GM23338 (cell line): ENCODE results near the gene CACUL1. TPM values are rescaled to one million over a fixed set of nuclear protein-coding genes. Genes with fewer than 3 reads are reported as not detected.

Source experiments
- ATAC-seq: fragments of 200-7000 bp; cut with Tn5 transposase; 3 replicates; pipeline ENCODE4 v1.9.1; 2020
- DNase-seq: peaks from one replicate; pipeline ENCODE4 v3.0.0-alpha.2; 2015; ENCODE audit warnings: low spot score
- H2AFZ ChIP-seq: fragments of 200-600 bp; sonication (generic); 2 replicates; pipeline ENCODE4 v1.8.0; 2016; ENCODE audit warnings: antibody characterized with exemption, mild to moderate bottlenecking, moderate library complexity
- H3F3A ChIP-seq: fragments of 200-600 bp; sonication (generic); replicated peaks from 2 replicates; pipeline ENCODE4 v1.8.0; 2017; ENCODE audit warnings: antibody characterized with exemption, mixed run types, low read depth
- H3K27ac ChIP-seq: fragments of 200-600 bp; sonication (generic); 2 replicates; pipeline ENCODE4 v1.6.1; 2016; ENCODE audit warnings: low read depth
- H3K27me3 ChIP-seq: fragments of 200-600 bp; sonication (generic); 2 replicates; pipeline ENCODE4 v1.8.0; 2016; ENCODE audit warnings: mild to moderate bottlenecking, mixed run types, moderate library complexity; ENCODE audit not compliant: insufficient read depth
- H3K36me3 ChIP-seq: fragments of 200-600 bp; sonication (generic); 2 replicates; pipeline ENCODE4 v1.8.0; 2016; ENCODE audit warnings: mild to moderate bottlenecking; ENCODE audit not compliant: insufficient read depth
- H3K4me1 ChIP-seq: fragments of 200-600 bp; sonication (generic); 2 replicates; pipeline ENCODE4 v1.8.0; 2016; ENCODE audit warnings: mild to moderate bottlenecking, moderate library complexity; ENCODE audit not compliant: insufficient read depth
- H3K4me2 ChIP-seq: fragments of 200-600 bp; sonication (generic); 2 replicates; pipeline ENCODE4 v1.7.1; 2017; ENCODE audit warnings: mixed run types
- H3K4me3 ChIP-seq: fragments of 200-600 bp; sonication (generic); 2 replicates; pipeline ENCODE4 v1.6.1; 2016; ENCODE audit warnings: mixed run types
- H3K79me2 ChIP-seq: fragments of 200-600 bp; sonication (generic); replicated peaks from 2 replicates; pipeline ENCODE4 v1.8.0; 2017; ENCODE audit warnings: mild to moderate bottlenecking; ENCODE audit not compliant: insufficient read depth
- H3K9me2 ChIP-seq: fragments of 200-600 bp; sonication (generic); 2 replicates; pipeline ENCODE4 v1.8.0; 2017; ENCODE audit not compliant: insufficient read depth
- H4K20me1 ChIP-seq: fragments of 200-600 bp; sonication (generic); replicated peaks from 2 replicates; pipeline ENCODE4 v1.8.0; 2017; ENCODE audit warnings: mild to moderate bottlenecking; ENCODE audit not compliant: insufficient read depth
- H3K27ac Mint-ChIP-seq: 2 replicates; pipeline ENCODE4 v1.8.0; 2020; ENCODE audit warnings: inconsistent platforms, mild to moderate bottlenecking, moderate library complexity, mixed read lengths
- H3K27me3 Mint-ChIP-seq: 3 replicates; pipeline ENCODE4 v1.8.0; 2022; ENCODE audit warnings: low read depth, mild to moderate bottlenecking, moderate library complexity, mixed read lengths, inconsistent platforms; ENCODE audit not compliant: insufficient read depth, poor library complexity
- H3K36me3 Mint-ChIP-seq: 3 replicates; pipeline ENCODE4 v1.8.0; 2021; ENCODE audit warnings: low read depth, mild to moderate bottlenecking, inconsistent platforms, moderate library complexity, mixed read lengths
- H3K4me1 Mint-ChIP-seq: 3 replicates; pipeline ENCODE4 v1.8.0; 2020; ENCODE audit warnings: mild to moderate bottlenecking, inconsistent platforms, mixed read lengths
- H3K4me3 Mint-ChIP-seq: 3 replicates; pipeline ENCODE4 v1.8.0; 2021; ENCODE audit warnings: moderate library complexity, mild to moderate bottlenecking, inconsistent platforms, mixed read lengths
- H3K9me3 Mint-ChIP-seq: 3 replicates; pipeline ENCODE4 v1.8.0; 2020; ENCODE audit warnings: moderate library complexity, mild to moderate bottlenecking, inconsistent platforms, mixed read lengths
- CREB1 ChIP-seq: fragments of 250-450 bp; sonication (Bioruptor Pico); IDR thresholded peaks from 2 replicates; pipeline ENCODE4 v1.5.0; 2020; ENCODE audit warnings: low read depth, mild to moderate bottlenecking, moderate library complexity
- CTCF ChIP-seq, 2 experiments: fragments of 200-600 bp in 1 of 2; sonication (generic) in 1 of 2; conservative IDR thresholded peaks; 2 replicates each; pipeline versions ENCODE4 v1.5.1 to v1.6.1; 2016 to 2017; ENCODE audit warnings: antibody characterized with exemption in 2 of 2, low read depth in 2 of 2, mild to moderate bottlenecking in 2 of 2, moderate library complexity in 1 of 2
- JUNB ChIP-seq: IDR thresholded peaks from one replicate; pipeline ENCODE4 v1.6.1; 2016; ENCODE audit warnings: antibody characterized with exemption; ENCODE audit not compliant: unreplicated experiment
- NANOG ChIP-seq: IDR thresholded peaks from 2 replicates; pipeline ENCODE4 v1.6.1; 2016; ENCODE audit warnings: antibody characterized with exemption, borderline replicate concordance
- POLR2AphosphoS5 ChIP-seq: IDR thresholded peaks from 2 replicates; pipeline ENCODE4 v1.6.1; 2016; ENCODE audit warnings: antibody characterized with exemption, low read depth
- REST ChIP-seq: IDR thresholded peaks from one replicate; pipeline ENCODE4 v1.6.1; 2018; ENCODE audit warnings: antibody characterized with exemption; ENCODE audit not compliant: unreplicated experiment
- STAT1 ChIP-seq: IDR thresholded peaks from one replicate; pipeline ENCODE4 v1.6.1; 2016; ENCODE audit warnings: antibody characterized with exemption; ENCODE audit not compliant: unreplicated experiment
- ZNF331 ChIP-seq: fragments of 250-450 bp; sonication (Bioruptor Pico); IDR thresholded peaks from 2 replicates; pipeline ENCODE4 v1.5.0; 2020; ENCODE audit warnings: low read depth, mild to moderate bottlenecking, moderate library complexity
- polyA plus RNA-seq: library from polyadenylated mRNA; unstranded; fragments of >200 nt; fragmentation: Nextera tagmentation; extraction: Ambion mirVana; gene quantifications from 2 replicates; pipeline ENCODE4 v1.2.1, GENCODE V29; 2016
- total RNA-seq: library from RNA; depleted of rRNA; stranded (reverse); fragments of >200 nt; shearing (Covaris generic); gene quantifications from 2 replicates; pipeline ENCODE4 v1.2.3, GENCODE V29; 2014
- TF ChIP-seq, protein P1 (sequence below): IDR thresholded peaks from 2 replicates; pipeline ENCODE4 v1.6.1; 2016; ENCODE audit warnings: antibody characterized with exemption

CACUL1 gene
- total and polyA plus RNA-seq, 2 experiments from 2014 or later, result 46.4 to 59.4 TPM

DNA sequence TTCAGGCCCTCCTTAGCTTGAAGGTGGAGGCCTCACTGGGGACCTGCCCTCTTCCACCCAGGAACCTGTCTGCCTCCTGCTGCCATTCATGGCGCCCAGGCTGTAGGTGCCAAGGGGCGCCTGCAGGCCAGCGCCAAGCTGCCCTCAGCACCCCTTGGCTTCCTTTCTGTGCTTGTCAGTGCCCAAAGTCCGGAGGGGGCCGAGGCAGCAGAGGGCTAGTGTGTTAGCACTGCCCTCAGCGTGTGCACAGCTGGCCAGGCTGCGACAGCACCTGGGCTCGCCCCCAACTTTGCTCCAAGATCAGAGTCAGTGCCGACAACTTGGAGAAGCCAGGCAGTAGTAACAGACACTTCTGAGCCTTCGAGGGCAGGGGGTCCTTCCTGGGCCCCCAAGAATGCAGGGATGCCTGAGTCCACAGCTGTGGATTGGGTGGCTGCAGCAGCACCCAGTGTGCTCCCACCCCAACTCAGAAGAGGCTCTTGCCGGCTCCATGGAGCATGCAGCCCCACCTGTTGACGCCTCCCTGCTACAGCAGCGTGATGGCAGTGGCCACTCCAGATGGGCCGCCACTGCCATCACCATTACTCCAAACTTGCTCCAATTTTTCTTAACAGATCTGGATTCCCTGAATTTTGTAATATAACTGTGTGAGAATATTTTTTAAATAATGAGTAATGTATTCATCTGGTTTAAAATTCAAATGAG is 41.7 kb downstream of the CACUL1 start:
- Histone ChIP-seq H3K79me2 (peaks cover 54% of the 10 kb centered on the region), H3K36me3 (no peaks in the 10 kb centered on the region), H3K9me2 (no peaks in the 10 kb centered on the region), H3K4me3 (no peak overlapping the region), H3K27me3 (no peaks in the 10 kb centered on the region), H2AFZ (no peak overlapping the region), H3K27ac (no peak overlapping the region), H4K20me1 (peaks cover 16% of the 10 kb centered on the region), H3K4me1 (no peaks in the 10 kb centered on the region), H3F3A (no peaks in the 10 kb centered on the region), H3K4me2 (no peak overlapping the region)
- TF ChIP-seq NANOG, result no peak
- TF ChIP-seq CTCF (conservative IDR thresholded peaks at IDR 0.05; ENCODE audit: low read depth in 2 of 2), result peak; percentile 62 to 76
- TF ChIP-seq, protein P1, sequence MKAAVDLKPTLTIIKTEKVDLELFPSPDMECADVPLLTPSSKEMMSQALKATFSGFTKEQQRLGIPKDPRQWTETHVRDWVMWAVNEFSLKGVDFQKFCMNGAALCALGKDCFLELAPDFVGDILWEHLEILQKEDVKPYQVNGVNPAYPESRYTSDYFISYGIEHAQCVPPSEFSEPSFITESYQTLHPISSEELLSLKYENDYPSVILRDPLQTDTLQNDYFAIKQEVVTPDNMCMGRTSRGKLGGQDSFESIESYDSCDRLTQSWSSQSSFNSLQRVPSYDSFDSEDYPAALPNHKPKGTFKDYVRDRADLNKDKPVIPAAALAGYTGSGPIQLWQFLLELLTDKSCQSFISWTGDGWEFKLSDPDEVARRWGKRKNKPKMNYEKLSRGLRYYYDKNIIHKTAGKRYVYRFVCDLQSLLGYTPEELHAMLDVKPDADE, result no peak
- TF ChIP-seq ZNF331 (CRISPR knock-in tag), result no peak
- H3K9me3 Mint-ChIP-seq, result no peaks in the 10 kb centered on the region
- peaks cover 8% of the 10 kb centered on the region; the same call in 2 of the 3 replicates for H3K36me3 Mint-ChIP-seq
- no peaks in the 10 kb centered on the region; the same call in 2 of the 3 replicates for H3K4me1 Mint-ChIP-seq
- no peak overlapping the region for H3K27ac Mint-ChIP-seq
- H3K4me3 Mint-ChIP-seq, result no peak overlapping the region
- H3K27me3 Mint-ChIP-seq, result no peaks in the 10 kb centered on the region
- ATAC-seq (peak; percentile 97), DNase-seq (peak; percentile 74)

DNA sequence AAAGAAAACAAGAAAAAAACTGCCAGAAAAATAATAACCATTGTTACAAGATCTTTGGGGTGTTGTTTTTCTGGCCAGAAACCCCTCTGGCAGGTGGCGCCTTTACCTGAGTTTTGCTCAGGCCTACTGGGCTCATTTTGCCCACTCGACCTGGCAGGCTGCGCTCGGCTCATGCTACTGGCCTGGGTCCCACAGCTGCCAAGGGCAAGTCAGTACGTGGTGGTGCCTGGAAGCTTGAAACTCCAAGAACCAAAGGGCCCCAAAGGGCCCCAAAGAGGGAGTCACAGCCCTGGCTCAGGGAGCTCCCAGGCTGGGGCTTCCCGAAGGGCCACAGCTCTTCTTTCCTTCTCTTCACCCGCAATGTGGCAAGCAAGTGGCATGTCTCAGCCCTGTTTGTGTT is 42.7 kb downstream of the CACUL1 start:
- H3K27ac Mint-ChIP-seq, result no peak overlapping the region
- Histone ChIP-seq H3K9me2 (no peaks in the 10 kb centered on the region), H3K4me3 (no peak overlapping the region), H4K20me1 (peaks cover 16% of the 10 kb centered on the region), H3F3A (no peaks in the 10 kb centered on the region), H3K79me2 (peaks cover 50% of the 10 kb centered on the region), H2AFZ (no peak overlapping the region), H3K27ac (no peak overlapping the region), H3K4me1 (no peaks in the 10 kb centered on the region), H3K4me2 (no peak overlapping the region), H3K36me3 (no peaks in the 10 kb centered on the region), H3K27me3 (no peaks in the 10 kb centered on the region)
- peaks cover 4% of the 10 kb centered on the region; the same call in 2 of the 3 replicates for H3K4me1 Mint-ChIP-seq
- ATAC-seq (no peak), DNase-seq (no peak)
- H3K9me3 Mint-ChIP-seq, result no peaks in the 10 kb centered on the region
- peaks cover 16% of the 10 kb centered on the region; the same call in 2 of the 3 replicates for H3K36me3 Mint-ChIP-seq
- H3K4me3 Mint-ChIP-seq, result no peak overlapping the region
- no peaks in the 10 kb centered on the region for H3K27me3 Mint-ChIP-seq
- TF ChIP-seq, protein P1, result no peak
- no peak for TF ChIP-seq JUNB
- no peak for TF ChIP-seq CTCF (conservative IDR thresholded peaks at IDR 0.05; ENCODE audit: low read depth in 2 of 2)
- TF ChIP-seq CREB1, result no peak
- TF ChIP-seq REST, result no peak
- TF ChIP-seq POLR2AphosphoS5, result no peak
- TF ChIP-seq STAT1, result no peak
- no peak for TF ChIP-seq NANOG
- TF ChIP-seq ZNF331 (CRISPR knock-in tag), result no peak
